ENCODE measurements around the gene RPRD2.
"Not testable (repeated sequence)": the region's sequence is repeated elsewhere in the genome, so short reads cannot be mapped to it uniquely, and the experiment has no call there.

RPRD2 gene

DNA sequence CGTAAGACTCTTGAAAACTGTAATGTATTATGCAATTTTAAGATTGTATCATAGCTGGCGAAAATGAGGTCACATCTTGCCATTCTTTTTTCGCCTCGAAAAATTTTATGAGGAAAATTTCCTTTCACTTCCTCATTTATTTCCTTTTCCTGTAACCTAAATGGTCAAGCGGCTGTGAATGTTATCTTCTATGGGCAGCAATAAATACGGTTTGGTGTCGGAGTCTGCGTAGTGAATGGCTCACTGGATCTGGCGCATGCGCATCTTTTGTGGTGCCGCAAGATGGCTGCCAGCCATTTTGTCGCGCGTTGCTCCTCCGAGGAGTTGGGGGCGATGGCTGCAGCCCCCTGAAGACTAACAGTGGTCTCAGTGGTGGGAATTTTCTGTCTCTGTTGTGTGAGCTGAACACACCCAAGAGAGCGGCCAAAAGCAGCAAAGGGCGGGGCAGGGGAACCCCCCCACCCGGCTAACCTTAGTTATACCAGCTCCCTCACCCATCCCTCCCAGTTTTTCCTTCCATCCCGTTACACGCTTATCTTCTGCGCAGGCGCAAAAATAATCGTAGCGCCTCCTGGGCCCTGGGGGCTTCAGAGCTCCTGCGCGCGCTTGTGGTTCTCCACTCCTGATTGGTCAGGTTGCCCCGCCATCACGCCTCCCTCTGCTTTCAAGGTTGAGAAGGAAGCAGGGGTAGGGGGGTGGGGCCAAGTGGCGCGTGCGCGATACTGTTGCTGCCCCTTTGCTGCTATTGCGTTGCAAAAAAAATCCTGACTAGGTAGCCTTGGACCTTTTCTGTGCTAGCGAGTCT lies at the start of gene RPRD2:
TSS of gene RPRD2 (plus strand) at position 722 of the 805 bp plus-strand sequence. CDS start 568 bp downstream, outside the sequence.
- DNase-seq (ENCODE audit: low read depth in 2 of 2) = peak; percentile 97 to 98

DNA sequence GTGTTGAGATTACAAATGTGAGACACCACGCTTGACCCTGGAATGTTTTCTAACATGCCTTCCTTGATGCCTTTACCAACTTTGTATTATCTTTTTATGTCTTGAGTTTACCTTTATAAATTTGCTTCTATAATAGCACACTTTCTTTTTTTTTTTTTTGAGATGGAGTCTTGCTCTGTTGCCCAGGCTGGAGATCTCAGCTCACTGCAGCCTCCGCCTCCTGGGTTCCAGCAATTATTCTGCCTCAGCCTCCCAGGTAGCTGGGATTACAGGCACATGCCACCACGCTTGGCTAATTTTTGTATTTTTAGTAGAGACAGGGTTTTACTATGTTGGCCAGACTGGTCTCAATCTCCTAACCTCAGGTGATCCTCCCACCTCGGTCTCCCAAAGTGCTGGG lies 49.3 kb upstream of the RPRD2 start:
- DNase-seq (ENCODE audit: low read depth in 2 of 2) = not testable (repeated sequence)

DNA sequence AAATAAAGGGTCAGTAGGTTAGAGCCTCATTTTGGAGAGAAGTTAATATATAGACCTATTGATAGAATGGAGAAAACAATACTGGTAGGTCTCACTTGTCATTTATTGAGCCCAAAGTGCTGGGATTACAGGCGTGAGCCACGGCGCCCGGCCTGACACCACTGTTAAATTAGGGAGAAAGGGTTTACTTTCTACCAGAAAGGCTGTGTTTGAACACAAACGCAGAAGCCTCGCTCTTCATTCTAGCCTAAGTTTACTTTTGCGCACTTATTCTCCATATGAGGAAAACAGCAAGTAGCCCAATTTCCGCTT lies 43.3 kb upstream of the RPRD2 start:
- no peak for DNase-seq (ENCODE audit: low read depth in 2 of 2)

DNA sequence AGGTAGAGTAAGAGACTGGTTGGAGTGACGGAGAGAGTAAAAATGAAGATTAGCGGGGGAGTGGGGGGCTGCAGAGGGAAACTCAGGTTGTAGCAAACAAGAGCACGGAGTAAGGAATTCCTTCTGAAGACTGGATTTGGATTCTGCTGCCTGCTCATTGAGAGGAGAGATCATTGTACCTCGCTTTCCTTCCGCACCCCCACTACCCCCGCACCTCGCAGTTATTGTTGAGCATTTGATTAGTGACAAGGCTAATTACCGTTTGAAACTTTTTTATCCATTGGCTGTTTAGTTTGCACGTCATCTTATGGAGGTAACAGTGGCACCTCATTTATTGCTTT lies 42.2 kb upstream of the RPRD2 start:
- DNase-seq (ENCODE audit: low read depth in 2 of 2) = no peak

DNA sequence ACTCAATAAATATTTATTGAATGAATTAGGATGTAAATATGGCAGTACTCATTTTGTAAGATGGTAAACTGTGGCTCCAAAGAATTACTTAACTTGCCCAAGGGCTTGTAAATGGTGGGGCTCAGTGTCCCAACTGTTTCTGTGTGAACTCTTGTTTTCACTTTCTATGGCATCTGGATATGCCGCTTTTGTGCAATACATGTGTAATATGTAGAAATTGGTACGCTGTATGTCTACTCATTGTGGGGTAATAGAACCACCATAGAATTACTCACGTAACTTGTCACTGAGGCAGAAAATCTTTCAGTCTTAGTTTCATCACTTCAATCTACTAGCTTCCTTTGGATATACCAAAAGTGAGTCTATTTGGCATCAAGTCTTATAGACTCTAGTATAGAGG lies 41.6 kb upstream of the RPRD2 start:
- no peak for DNase-seq (ENCODE audit: low read depth in 2 of 2)

DNA sequence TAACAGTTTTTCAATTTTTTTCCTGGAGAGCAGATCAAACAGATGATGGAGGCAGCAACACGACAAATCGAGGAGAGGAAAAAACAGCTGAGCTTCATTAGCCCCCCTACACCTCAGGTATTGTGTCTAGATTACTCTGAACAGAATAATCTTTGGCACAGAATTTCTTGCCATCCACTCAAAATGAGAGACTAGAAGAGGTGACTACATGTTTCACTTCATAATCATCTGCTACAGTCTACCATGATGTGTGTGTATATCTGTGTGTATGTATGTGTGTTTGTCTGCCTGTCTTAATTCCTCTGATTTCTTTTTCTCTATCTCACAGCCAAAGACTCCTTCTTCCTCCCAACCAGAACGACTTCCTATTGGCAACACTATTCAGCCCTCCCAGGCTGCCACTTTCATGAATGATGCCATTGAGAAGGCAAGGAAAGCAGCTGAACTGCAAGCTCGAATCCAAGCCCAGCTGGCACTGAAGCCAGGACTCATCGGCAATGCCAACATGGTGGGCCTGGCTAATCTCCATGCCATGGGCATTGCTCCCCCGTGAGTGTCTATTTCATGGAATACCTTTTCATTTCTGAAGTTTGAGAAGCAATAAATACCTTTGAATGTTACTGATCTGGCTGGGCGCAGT lies 31.2 kb upstream of the RPRD2 start:
- DNase-seq (ENCODE audit: low read depth in 2 of 2) = no peak

DNA sequence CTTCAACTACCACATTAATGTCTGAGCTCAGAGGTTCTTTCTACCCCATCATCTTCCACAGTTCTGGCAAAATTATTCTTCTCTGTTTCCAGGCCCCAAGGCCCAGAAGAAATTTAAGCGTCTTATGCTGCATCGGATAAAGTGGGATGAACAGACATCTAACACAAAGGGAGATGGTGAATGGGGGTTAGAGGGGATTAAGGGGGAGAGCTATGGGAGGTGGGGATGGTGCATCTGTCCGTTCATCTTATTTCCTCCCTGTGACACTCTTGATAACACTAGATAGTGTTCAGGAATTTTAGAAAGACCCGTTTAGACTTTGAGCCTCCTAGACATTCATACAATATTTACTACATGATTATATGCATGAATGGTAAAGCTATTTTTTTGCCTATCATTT lies 17.6 kb upstream of the RPRD2 start:
- no peak for DNase-seq (ENCODE audit: low read depth in 2 of 2)

DNA sequence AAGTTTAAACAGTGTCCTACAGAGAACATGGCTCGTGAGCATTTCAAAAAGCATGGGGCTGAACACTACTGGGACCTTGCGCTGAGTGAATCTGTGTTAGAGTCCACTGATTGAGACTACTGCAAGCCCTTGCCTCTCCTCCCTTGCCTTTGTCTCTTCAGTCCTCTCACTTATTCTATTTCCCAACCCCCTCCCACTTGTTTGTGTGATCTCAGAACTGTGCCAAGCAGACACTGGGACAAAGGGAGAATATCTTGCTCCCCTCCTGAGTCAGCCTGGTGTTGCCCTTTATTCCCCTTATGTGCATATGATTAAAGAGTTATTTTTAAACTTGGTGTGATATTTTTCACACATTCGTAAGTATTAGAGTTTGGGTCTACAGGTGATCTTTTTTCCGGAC lies 11.1 kb upstream of the RPRD2 start:
- DNase-seq (ENCODE audit: low read depth in 2 of 2) = no peak

DNA sequence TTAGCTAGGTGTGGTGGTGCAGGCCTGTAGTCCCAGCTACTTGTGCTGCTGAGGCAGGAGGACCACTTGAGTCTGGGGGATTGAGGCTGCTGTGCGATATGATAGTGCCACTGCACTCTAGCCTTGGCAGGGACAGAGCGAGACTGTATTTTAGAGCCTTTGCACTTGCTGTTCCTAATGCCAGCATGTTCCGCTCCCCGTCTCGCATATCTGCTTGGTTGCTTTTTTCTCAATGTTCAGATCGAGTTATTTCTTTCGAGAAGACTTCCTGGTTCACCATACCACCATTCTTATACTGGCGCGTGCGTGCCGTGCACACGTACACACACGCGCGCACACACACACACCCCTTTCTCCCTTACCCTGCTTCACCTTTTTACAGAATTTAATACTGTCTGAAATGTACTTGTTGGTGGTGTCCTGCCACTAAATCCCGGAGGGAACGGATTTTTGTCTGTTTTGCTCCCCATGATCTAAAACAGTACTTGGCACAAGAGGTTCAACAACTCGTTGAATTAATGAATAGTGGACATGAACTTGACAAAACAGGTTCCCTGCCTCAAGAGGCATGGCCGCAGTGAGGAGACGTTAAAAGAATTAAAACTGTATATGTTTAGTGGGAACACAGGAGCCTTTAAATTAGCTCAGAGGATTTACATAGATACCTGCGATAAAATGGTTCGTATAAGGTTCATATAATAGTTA lies 1.1 kb upstream of the RPRD2 start:
- peak in 1 of 2 experiments; percentile 22 for DNase-seq (ENCODE audit: low read depth in 2 of 2)

DNA sequence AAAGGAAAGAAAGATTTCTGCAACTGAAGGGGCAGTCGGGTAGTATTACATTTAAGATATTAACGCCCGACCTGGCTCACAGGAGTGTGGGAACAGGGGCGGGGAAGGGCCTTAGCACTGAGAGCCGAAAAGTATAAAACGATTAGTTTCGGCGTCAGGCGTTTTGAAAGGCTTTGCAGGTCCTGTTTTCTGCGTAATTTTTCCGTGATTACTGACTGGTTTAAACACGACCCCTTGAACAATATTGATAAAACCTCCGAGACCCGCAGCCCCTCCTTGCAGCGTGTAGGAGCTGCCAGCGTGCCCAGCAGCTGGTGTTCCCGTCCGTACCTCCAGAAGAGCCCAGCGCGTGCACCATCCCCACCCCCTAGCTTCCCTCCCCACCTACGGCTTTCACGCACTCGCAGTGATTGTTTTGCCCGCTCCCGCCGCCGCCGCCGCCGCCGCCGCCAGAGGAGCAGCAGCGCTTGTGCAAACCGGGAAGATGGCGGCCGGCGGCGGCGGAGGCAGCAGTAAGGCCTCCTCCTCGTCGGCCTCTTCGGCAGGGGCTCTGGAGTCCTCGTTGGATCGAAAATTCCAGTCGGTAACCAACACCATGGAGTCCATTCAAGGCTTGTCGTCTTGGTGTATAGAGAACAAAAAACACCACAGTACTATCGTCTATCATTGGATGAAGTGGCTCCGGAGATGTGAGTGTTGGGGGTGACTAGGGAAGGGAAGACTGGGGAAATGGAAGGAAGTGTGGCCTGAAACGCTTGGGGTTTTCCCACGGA lies 470 bp downstream of the RPRD2 start:
- peak; percentile 60 to 70 for DNase-seq (ENCODE audit: low read depth in 2 of 2)

DNA sequence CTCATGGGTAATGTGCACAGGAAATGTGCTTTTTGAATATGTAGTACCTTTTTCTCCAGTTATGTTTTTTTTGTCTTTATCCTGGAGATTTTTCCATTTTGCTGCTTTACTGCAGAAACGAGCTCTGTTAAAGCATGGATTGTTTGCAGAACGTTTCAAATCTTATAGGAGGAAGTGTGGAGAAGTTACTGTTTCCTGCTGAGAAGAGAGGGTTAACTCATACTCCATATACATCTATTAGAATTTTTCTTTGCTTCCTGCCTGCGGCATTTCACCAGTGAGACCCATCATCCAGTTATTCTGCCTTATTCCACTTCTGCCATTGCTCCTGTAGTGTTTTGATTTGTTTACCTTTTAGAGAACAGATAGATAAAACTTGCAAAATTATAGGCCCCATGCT lies 2.0 kb downstream of the RPRD2 start:
- DNase-seq (ENCODE audit: low read depth in 2 of 2) = no peak

DNA sequence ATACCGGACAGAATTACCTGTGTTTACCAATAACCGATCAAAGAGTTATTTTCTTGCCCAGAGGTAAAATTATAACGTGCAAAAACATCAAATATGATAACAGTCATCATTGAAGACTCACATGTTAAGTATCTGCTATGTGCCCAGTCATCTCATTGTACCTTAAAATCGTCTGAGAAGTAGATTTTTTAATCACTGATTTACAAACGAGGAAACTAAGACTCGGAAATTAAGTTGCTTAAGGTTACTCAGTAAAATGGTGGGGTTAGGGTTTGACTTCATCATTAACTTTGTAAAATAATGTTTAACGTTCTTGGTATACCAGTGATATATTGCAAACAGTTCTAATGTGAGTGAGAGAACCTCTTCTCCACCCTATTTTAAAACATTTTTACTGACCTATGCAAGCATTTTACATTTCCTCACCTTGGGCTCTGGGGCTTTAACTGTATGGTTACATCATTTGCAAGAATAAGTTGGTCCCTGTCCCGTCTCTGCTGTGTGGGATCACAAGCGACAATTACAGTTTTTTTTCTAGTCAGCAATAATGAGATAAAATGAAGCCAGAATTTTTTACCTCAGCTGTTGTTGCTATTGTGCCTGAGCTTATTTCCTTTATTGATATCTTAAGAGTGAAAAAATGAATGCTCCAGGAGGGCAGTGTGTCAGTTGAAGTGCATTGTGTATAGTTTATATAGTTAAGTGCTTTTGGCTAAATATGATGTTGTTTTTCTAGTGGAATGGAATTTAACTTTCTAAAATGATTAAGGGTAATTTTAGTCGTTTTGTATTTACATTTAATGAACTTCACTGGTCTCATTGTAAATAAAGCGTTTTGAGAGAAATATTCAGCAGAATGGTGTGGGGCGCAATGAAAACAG lies 2.7 kb downstream of the RPRD2 start:
- DNase-seq (ENCODE audit: low read depth in 2 of 2) = no peak

DNA sequence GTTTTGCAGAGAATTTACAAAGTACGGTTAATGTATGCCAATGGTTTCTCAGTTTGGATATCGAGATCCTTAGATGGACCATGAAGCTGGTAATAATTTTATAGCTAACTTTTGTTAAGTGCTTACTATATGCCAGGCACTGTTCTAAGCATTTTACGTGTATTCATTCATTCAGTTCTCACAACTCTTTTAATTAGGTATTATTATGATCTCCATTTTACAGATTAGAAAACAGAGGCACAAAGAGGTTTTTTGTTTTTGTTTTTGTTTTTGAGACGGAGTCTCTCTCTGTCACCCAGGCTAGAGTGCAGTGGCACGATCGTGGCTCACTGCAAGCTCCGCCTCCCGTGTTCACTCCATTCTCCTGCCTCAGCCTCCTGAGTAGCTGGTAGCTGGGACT lies 7.2 kb downstream of the RPRD2 start:
- no peak for DNase-seq (ENCODE audit: low read depth in 2 of 2)

DNA sequence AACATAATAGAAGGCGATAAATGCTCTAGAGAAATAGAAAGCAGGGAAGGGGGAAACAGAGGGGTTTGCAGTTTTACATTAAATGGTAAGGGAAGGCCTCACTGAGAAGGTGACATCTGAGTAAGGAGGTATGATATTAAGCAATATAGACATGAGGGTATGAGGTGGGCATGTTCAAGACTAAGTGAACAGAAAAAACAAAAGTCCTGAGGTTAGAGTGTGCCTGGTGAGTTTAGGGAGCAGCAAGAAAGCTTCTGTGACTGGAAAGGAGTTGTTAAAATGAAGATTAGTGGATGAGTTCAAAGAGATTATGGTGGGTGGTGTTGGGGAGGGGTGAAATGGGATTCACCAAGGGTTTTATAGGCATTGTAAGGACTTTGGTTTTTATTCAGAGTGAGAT lies 8.6 kb downstream of the RPRD2 start:
- DNase-seq (ENCODE audit: low read depth in 2 of 2) = no peak

DNA sequence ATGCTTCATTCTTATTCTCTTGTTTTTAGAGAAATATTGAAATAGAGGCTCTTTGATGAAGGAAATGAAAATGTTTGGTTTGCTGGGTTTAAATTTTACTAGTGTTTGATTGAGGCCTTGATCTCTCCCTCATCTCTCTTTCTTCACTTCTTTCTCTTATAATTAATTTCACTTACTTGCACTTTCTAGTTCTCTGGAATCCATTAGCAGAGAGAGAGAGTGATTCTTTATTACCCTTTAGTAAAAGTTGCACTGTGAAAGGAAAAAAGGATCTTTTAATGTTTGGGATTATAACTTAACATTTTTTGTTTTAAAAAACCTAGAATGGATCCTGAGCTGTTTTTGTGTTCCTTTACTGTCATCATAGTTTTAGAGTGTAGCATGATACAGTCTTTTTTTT lies 12.2 kb downstream of the RPRD2 start:
- no peak for DNase-seq (ENCODE audit: low read depth in 2 of 2)

DNA sequence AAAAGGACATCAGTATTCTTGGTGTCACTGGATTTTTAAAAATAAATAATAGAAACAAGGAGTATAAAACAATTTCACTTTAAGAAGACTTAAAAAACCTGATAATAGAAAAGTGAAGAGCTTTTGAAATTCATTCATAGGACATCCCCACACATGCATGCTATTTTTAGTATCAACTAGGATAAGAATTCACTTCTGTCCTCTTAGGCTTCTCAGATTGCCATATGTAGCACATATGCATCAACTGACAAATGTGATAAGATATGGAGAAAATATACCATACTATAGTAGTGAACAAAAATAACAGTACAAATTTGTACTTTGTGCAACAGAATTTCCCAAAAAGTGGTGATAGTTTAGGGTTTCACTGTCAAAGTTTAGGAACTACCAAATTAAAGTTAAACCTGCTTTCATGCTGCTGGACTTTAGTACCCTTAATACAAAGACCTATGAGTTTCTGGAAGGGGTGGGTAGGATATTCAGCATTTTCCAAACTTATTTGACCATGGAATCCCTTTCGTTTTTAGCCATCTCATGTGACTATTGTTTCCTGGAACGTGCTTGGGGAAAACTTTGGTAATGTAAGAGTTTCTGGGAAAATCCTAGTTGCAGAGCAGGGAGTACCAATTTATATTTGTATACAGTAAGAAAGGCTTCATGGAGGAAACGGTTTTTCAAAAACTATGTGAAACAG lies 19.8 kb downstream of the RPRD2 start:
- DNase-seq (ENCODE audit: low read depth in 2 of 2) = no peak

DNA sequence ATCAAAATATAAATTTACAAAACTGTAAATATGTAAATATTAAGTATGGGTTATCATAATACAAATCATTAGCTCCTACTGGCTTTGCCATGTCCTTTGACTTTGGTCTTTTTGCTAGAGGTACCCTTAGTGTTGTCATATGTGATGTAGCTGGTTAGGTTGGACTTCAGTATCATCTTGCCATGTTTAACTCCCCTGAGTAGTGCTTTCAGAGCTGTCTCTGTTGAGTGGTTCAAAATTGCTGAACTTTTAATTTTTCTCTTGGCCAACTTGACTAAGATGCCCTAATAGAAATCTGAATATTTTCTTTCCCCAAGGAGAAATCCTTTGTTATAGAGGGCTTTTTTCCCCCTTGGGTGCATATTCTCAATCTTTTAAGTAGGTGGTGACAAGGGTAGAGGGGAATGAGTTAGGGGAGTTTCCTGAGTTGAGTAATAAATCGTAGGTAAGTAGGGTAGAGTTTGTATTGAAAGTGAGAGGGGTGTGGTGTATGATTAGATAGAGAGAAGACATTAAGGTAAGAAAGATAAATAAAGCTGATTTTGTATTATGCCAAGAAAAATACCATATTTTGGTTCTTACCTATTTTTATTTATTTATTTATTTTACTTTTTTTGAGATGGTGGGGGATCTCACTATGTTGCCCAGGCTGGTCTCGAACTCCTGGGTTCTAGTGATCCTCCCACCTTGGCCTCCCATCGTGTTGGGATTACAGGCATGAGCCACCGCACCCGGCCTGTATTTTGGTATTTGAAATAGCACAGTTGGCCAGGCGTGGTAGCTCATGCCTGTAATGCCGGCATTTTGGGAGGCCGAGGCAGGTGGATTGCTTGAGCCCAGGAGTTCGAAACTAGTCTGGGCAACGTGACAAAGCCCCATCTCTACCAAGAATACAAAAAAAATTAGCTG lies 21.8 kb downstream of the RPRD2 start:
- DNase-seq (ENCODE audit: low read depth in 2 of 2) = no peak

DNA sequence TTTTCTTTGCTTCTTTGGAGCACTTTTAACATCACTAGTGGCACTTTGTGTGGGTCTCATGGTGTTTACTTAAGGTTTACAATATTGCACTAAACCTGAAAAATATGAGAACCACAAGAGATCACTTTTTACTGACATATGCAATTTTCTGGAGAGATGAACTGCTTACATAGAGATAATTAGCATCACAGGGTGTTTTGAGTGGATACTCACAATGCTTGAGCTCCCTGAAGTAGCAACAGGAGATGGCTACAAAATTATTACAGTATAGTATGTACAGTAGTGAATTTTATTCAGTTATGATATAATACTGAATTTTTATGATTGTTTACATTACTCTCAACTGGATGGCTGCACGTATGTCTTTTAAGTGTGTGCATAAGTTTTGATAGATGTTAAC lies 22.6 kb downstream of the RPRD2 start:
- DNase-seq (ENCODE audit: low read depth in 2 of 2) = no peak

DNA sequence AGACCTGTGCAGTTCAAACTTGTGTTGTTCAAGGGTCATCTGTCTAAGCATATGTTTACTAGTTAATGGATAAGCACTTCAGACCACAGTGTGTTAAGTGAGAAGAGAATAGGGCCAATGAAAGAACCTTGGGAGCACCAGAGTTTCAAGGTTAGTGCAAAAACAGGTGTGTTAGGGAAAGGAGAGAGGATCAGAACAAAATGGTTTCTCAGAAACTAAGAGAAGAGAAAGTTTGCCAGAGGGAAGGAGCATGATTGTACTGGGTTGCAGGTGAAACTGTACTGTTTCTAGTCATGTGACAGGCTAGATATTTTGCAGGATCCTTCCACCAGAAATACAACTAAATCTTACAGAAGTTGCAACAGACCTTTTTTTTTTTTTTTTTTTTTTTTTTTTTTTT lies 23.3 kb downstream of the RPRD2 start:
- DNase-seq (ENCODE audit: low read depth in 2 of 2) = no peak

DNA sequence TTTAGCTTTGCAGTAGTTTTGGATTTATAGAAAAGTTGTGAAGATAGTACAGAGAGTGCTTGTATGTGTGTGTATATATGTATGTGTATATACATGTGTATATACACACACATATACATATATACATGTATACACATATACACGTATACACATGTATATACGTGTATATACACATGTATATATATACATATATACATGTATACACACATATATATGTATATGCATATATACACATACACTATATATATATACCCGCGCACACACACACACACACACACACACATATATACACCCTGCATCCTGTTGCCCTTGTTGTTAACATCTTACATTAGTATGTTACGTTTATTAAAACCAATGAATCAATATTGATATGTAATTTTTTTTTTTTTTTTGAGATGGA lies 24.3 kb downstream of the RPRD2 start:
- DNase-seq (ENCODE audit: low read depth in 2 of 2) = no peak
